SK-N-SH (cell line): Measurements from ENCODE around the gene TCF7L2.

Source experiments
- CTCF ChIP-seq: fragments of 200-600 bp; sonication (generic); IDR thresholded peaks from 2 replicates; pipeline ENCODE4 v1.6.1; 2017; ENCODE audit warnings: antibody characterized with exemption, mild to moderate bottlenecking, moderate library complexity
- EP300 ChIP-seq, 2 experiments: IDR thresholded peaks; 2 replicates each; pipeline versions ENCODE4 v1.4.0 to v1.6.1; 2012; ENCODE audit warnings: borderline replicate concordance in 1 of 2, low read depth in 1 of 2, low read length in 1 of 2
- EZH2phosphoT487 ChIP-seq: fragments of 200-600 bp; sonication (generic); IDR thresholded peaks from 2 replicates; pipeline ENCODE4 v1.6.1; 2017; ENCODE audit warnings: low read depth, mixed run types, mild to moderate bottlenecking, antibody characterized with exemption, moderate library complexity, borderline replicate concordance
- POLR2AphosphoS5 ChIP-seq: IDR thresholded peaks from 2 replicates; pipeline ENCODE4 v1.6.1; 2012; ENCODE audit warnings: low read depth, low read length
- SIN3A ChIP-seq: IDR thresholded peaks from 2 replicates; pipeline ENCODE4 v1.6.1; 2012; ENCODE audit warnings: low read depth, mild to moderate bottlenecking, low read length, moderate library complexity, borderline replicate concordance
- USF1 ChIP-seq: IDR thresholded peaks from 2 replicates; pipeline ENCODE4 v1.4.0; 2012; ENCODE audit warnings: low read depth, borderline replicate concordance

- no peak for TF ChIP-seq POLR2AphosphoS5
- no peak for TF ChIP-seq CTCF
- TF ChIP-seq SIN3A = no peak
- TF ChIP-seq EZH2phosphoT487 = no peak
- TF ChIP-seq EP300 (IDR thresholded peaks at IDR 0.05; ENCODE audit: borderline replicate concordance in 1 of 2, low read depth in 1 of 2, low read length in 1 of 2) = no peak
- TF ChIP-seq USF1 = no peak
Measured at GRCh38 chr10:113088194-113088593, 138.1 kb downstream of the TCF7L2 start.
